Activated B cell treated with CpG ODN at 0.5 μM for 24 hours (primary cell): ENCODE data around the gene KCTD11. TPM values are rescaled to one million over a fixed set of nuclear protein-coding genes. Genes with fewer than 3 reads are reported as not detected.
A peak's percentile ranks its signal among the peaks of the same experiment; 100 is the strongest.
"Not testable (repeated sequence)": the region's sequence is repeated elsewhere in the genome, so short reads cannot be mapped to it uniquely, and the experiment has no call there.

Experiments used
- ATAC-seq: fragments of 200-7000 bp; cut with Tn5 transposase; one replicate; pipeline ENCODE4 v1.10.0; 2021; ENCODE audit warnings: low read depth, mild to moderate bottlenecking, moderate library complexity
- CTCF ChIA-PET: fragments of 350-600 bp; sonication (Branson Sonifier 250); formaldehyde crosslinking; loops from one replicate; lab custom pipeline; 2021; ENCODE audit warnings: antibody characterized with exemption; lab: Charles Lee
- POLR2A ChIA-PET: fragments of 350-600 bp; sonication (Branson Sonifier 250); formaldehyde crosslinking; loops from one replicate; lab custom pipeline; 2021; ENCODE audit warnings: antibody characterized with exemption; lab: Charles Lee
- DNase-seq: peaks from one replicate; pipeline ENCODE4 v3.0.0; 2022
- H3K27ac Mint-ChIP-seq: one replicate; pipeline ENCODE4 v1.8.0; 2020; ENCODE audit warnings: mixed read lengths
- H3K27me3 Mint-ChIP-seq: one replicate; pipeline ENCODE4 v1.8.0; 2021; ENCODE audit warnings: mixed read lengths
- H3K36me3 Mint-ChIP-seq: one replicate; pipeline ENCODE4 v1.8.0; 2021; ENCODE audit warnings: low read depth, mixed read lengths
- H3K4me1 Mint-ChIP-seq: one replicate; pipeline ENCODE4 v1.8.0; 2021; ENCODE audit warnings: mixed read lengths
- H3K4me3 Mint-ChIP-seq: one replicate; pipeline ENCODE4 v1.8.0; 2020; ENCODE audit warnings: mild to moderate bottlenecking, mixed read lengths
- H3K9me3 Mint-ChIP-seq: one replicate; pipeline ENCODE4 v1.8.0; 2020; ENCODE audit warnings: mixed read lengths
- CTCF ChIP-seq: fragments of 200-600 bp; IDR thresholded peaks from one replicate; pipeline ENCODE4 v1.8.0; 2022; ENCODE audit warnings: antibody characterized with exemption, mild to moderate bottlenecking
- intact Hi-C: fragments of 100-400 bp; cut with micrococcal nuclease; formaldehyde crosslinking; loops from one replicate; pipeline ENCODE4 v1.15.1; 2024
- total RNA-seq: library from RNA; stranded (reverse); gene quantifications from 2 replicates; pipeline ENCODE4 v1.2.3, GENCODE V29; 2022

Gene KCTD11
- total RNA-seq, 1 donor from 2014 or later, result 7.8 TPM

GRCh38 chr17:7334938-7335538 lies 16.9 kb upstream of the KCTD11 start:
- CTCF ChIA-PET, result interaction anchor here (1.4 to 3.7 kb wide), 5 partner anchors 10 to 179 kb away, joined by 3 to 21 read pairs (median 14); no protein-coding TSS in a partner anchor
- peaks cover 58% of the 10 kb centered on the region for H3K4me1 Mint-ChIP-seq
- peak overlapping the region; percentile 98 for H3K27ac Mint-ChIP-seq
- H3K27me3 Mint-ChIP-seq, result no peaks in the 10 kb centered on the region
- no peak for DNase-seq
- no peak for TF ChIP-seq CTCF
- peaks cover 18% of the 10 kb centered on the region for H3K36me3 Mint-ChIP-seq
- ATAC-seq, result no peak
- intact Hi-C loops, result no loop called here
- POLR2A ChIA-PET, result interaction anchor here (0.8 to 3.4 kb wide), 6 partner anchors 21 to 149 kb away, joined by 3 to 35 read pairs (median 4); partner anchors contain the start of genes GPS2 and POLR2A
- no peaks in the 10 kb centered on the region for H3K9me3 Mint-ChIP-seq
- H3K4me3 Mint-ChIP-seq, result peak overlapping the region; percentile 85

- ATAC-seq, DNase-seq, H3K9me3 Mint-ChIP-seq, H3K27me3 Mint-ChIP-seq: not testable (repeated sequence)
- CTCF ChIA-PET, result interaction anchor here (0.8 to 3.7 kb wide), 10 partner anchors 10 to 290 kb away, joined by 3 to 21 read pairs (median 6); partner anchors contain the start of gene SLC2A4
- H3K4me1 Mint-ChIP-seq, result peaks cover 53% of the 10 kb centered on the region
- H3K4me3 Mint-ChIP-seq, result peak overlapping the region; percentile 85
- POLR2A ChIA-PET, result interaction anchor here (0.6 to 3.4 kb wide), 33 partner anchors 10 to 837 kb away, joined by 3 to 48 read pairs (median 5); partner anchors contain the start of genes CD68, DVL2, FXR2 and GABARAP
- peaks cover 21% of the 10 kb centered on the region for H3K36me3 Mint-ChIP-seq
- peak overlapping the region; percentile 98 for H3K27ac Mint-ChIP-seq
- intact Hi-C loops, result loop anchor here (1.0 kb wide), 1 partner anchor 15 kb away; no protein-coding TSS in a partner anchor
Measured at GRCh38 chr17:7335765-7336164, 16.2 kb upstream of the KCTD11 start.

- ATAC-seq (peak; percentile 96), DNase-seq (peak; percentile 67)
- peak within 1 kb of the TSS; percentile 98 for H3K27ac Mint-ChIP-seq
- ChIA-PET CTCF (interaction anchor here (0.7 to 3.8 kb wide), 15 partner anchors 9 to 291 kb away, joined by 3 to 21 read pairs (median 5); partner anchors contain the start of gene SLC2A4), POLR2A (interaction anchor here (0.6 to 3.4 kb wide), 35 partner anchors 9 to 837 kb away, joined by 3 to 48 read pairs (median 5); partner anchors contain the start of genes ACADVL, CD68, DLG4 and DVL2)
- H3K9me3 Mint-ChIP-seq, result no peaks in the 10 kb centered on the region
- TF ChIP-seq CTCF, result no peak
- peak within 1 kb of the TSS; percentile 85 for H3K4me3 Mint-ChIP-seq
- no peaks in the 10 kb centered on the region for H3K27me3 Mint-ChIP-seq
- intact Hi-C loops, result loop anchor here (1.0 kb wide), 2 partner anchors 7 to 14 kb away; partner anchors contain the start of gene NEURL4
- H3K36me3 Mint-ChIP-seq, result peaks cover 26% of the 10 kb centered on the region
- H3K4me1 Mint-ChIP-seq, result peaks cover 49% of the 10 kb centered on the region
Measured at GRCh38 chr17:7336240-7337175, 15.5 kb upstream of the KCTD11 start, which contains the start of gene ACAP1. ACAP1 (plus strand) TSS chr17:7336529; CDS start chr17:7336735, 206 bp downstream.

- peak overlapping the region; percentile 98 for H3K27ac Mint-ChIP-seq
- H3K27me3 Mint-ChIP-seq, H3K9me3 Mint-ChIP-seq, DNase-seq: not testable (repeated sequence)
- ATAC-seq, result peak; percentile 22
- CTCF ChIA-PET, result interaction anchor here (0.5 to 3.8 kb wide), 11 partner anchors 8 to 652 kb away, joined by 3 to 21 read pairs (median 6); no protein-coding TSS in a partner anchor
- H3K4me1 Mint-ChIP-seq, result peaks cover 43% of the 10 kb centered on the region
- POLR2A ChIA-PET, result interaction anchor here (0.7 to 3.4 kb wide), 21 partner anchors 8 to 349 kb away, joined by 3 to 48 read pairs (median 10); partner anchors contain the start of genes CD68, DVL2, GABARAP and GPS2
- H3K36me3 Mint-ChIP-seq, result peaks cover 35% of the 10 kb centered on the region
- peak overlapping the region; percentile 85 for H3K4me3 Mint-ChIP-seq
- intact Hi-C loops, result loop anchor here (1.0 kb wide), 1 partner anchor 8 kb away; the partner anchor contains the start of gene NEURL4
Measured at GRCh38 chr17:7337600-7337999, 14.4 kb upstream of the KCTD11 start.

- no peak overlapping the region for H3K27ac Mint-ChIP-seq
- no peak for ATAC-seq
- H3K4me3 Mint-ChIP-seq, result no peak overlapping the region
- H3K27me3 Mint-ChIP-seq, result no peaks in the 10 kb centered on the region
- no peak for DNase-seq
- H3K36me3 Mint-ChIP-seq, result peaks cover 54% of the 10 kb centered on the region
- H3K4me1 Mint-ChIP-seq, result peaks cover 31% of the 10 kb centered on the region
- no peaks in the 10 kb centered on the region for H3K9me3 Mint-ChIP-seq
- intact Hi-C loops, result no loop called here
- ChIA-PET CTCF (interaction anchor here (3.8 kb wide), 1 partner anchor 11 kb away, joined by 13 read pairs; no protein-coding TSS in a partner anchor), POLR2A (no interaction called here)
- TF ChIP-seq CTCF, result no peak
Measured at GRCh38 chr17:7340179-7340578, 11.8 kb upstream of the KCTD11 start.
